ENCODE measurements around the gene NPAS3.

DNA sequence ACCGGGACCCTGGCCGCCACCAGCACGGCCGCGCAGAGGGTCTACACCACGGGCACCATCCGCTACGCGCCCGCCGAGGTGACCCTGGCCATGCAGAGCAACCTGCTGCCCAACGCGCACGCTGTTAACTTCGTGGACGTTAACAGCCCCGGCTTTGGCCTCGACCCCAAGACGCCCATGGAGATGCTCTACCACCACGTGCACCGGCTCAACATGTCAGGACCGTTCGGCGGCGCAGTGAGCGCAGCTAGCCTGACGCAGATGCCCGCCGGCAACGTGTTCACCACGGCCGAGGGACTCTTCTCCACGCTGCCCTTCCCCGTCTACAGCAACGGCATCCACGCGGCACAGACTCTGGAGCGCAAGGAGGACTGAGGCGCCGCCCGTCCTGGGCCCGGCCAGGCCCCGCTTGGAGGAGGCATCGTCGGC, 862.1 kb downstream of the NPAS3 start:
- no peak for TF ChIP-seq EZH2phosphoT487 (IDR thresholded peaks at IDR 0.05; ENCODE audit: low read depth)
- TF ChIP-seq, protein P1, sequence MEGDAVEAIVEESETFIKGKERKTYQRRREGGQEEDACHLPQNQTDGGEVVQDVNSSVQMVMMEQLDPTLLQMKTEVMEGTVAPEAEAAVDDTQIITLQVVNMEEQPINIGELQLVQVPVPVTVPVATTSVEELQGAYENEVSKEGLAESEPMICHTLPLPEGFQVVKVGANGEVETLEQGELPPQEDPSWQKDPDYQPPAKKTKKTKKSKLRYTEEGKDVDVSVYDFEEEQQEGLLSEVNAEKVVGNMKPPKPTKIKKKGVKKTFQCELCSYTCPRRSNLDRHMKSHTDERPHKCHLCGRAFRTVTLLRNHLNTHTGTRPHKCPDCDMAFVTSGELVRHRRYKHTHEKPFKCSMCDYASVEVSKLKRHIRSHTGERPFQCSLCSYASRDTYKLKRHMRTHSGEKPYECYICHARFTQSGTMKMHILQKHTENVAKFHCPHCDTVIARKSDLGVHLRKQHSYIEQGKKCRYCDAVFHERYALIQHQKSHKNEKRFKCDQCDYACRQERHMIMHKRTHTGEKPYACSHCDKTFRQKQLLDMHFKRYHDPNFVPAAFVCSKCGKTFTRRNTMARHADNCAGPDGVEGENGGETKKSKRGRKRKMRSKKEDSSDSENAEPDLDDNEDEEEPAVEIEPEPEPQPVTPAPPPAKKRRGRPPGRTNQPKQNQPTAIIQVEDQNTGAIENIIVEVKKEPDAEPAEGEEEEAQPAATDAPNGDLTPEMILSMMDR (IDR thresholded peaks at IDR 0.05; ENCODE audit: low read depth, low read length): no peak

All from OCI-LY3 (cell line).